Neural crest cell (in vitro differentiated cells): ENCODE measurements around the gene DCAF11. TPM values are rescaled to one million over a fixed set of nuclear protein-coding genes. Genes with fewer than 3 reads are reported as not detected.
A peak's percentile ranks its signal among the peaks of the same experiment; 100 is the strongest.

ENCODE experiments used
- DNase-seq: peaks from one replicate; pipeline ENCODE4 v3.0.0; 2021; ENCODE audit warnings: low read depth, mixed read lengths, low spot score
- H3K27ac Mint-ChIP-seq: one replicate; pipeline ENCODE4 v1.8.0; 2021; ENCODE audit warnings: mild to moderate bottlenecking, mixed read lengths; ENCODE audit not compliant: unreplicated experiment
- H3K27me3 Mint-ChIP-seq: 2 replicates; pipeline ENCODE4 v1.8.0; 2021; ENCODE audit warnings: low read depth, mild to moderate bottlenecking, mixed read lengths
- H3K36me3 Mint-ChIP-seq: 2 replicates; pipeline ENCODE4 v1.8.0; 2021; ENCODE audit warnings: low read depth, mild to moderate bottlenecking, mixed read lengths
- H3K4me1 Mint-ChIP-seq: 2 replicates; pipeline ENCODE4 v1.8.0; 2021; ENCODE audit warnings: mixed read lengths
- H3K4me3 Mint-ChIP-seq: one replicate; pipeline ENCODE4 v1.8.0; 2021; ENCODE audit warnings: mild to moderate bottlenecking, mixed read lengths
- H3K9me3 Mint-ChIP-seq: 2 replicates; pipeline ENCODE4 v1.8.0; 2021; ENCODE audit warnings: mixed read lengths
- total RNA-seq: library from RNA; stranded (reverse); gene quantifications from 2 replicates; pipeline ENCODE4 v1.2.1, GENCODE V29; 2021
- TF ChIP-seq, protein P1 (sequence below): fragments of 200-600 bp; sonication (generic); conservative IDR thresholded peaks from 2 replicates; pipeline ENCODE4 v1.5.0; 2021; ENCODE audit warnings: antibody characterized with exemption, mild to moderate bottlenecking

The DCAF11 gene
- total RNA-seq, 1 donor from 2014 or later = 53.9 TPM

DNA sequence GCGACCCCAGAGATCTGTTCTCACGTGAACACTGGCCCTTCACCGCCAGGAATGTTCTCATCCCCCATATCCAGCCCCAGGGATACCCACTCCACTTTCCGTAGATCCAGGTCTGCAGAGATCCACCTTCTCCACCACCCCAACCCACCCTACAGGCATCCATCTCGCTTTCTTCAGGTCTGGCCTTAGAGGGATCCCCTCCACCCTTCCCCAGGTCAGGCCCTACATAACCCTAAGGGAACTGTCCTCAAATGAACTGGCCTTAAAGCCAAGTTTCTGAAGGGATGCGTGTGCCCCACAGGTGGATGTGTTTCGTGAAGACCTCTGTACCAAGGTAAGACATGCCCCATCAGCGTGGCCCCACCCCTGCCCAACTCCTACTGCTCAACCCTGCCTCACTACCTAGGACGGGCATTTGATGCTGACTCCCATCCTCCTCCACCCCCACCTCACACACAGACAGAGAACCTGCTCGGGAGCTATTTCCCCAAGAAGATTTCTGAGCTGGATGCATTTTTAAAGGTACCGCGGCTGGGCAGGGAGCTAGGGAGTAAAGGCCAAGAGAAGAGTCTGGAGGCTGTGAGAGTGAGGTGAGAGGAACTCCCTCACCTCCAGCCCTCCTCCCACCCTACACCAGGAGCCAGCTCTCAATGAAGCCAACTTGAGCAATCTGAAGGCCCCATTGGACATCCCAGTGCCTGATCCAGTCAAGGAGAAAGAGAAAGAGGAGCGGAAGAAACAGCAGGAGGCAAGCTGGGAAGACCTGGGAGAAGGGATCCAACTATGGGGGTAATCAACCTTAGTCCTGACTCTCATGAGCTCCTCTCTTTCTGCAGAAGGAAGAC lies 22.3 kb downstream of the DCAF11 start:
- no peak for DNase-seq
- Mint-ChIP-seq H3K9me3 (no peaks in the 10 kb centered on the region), H3K27me3 (no peaks in the 10 kb centered on the region), H3K27ac (no peak overlapping the region), H3K4me3 (peak overlapping the region; percentile 89), H3K36me3 (peaks cover 9% of the 10 kb centered on the region), H3K4me1 (peaks cover 47% of the 10 kb centered on the region)
- TF ChIP-seq, protein P1, sequence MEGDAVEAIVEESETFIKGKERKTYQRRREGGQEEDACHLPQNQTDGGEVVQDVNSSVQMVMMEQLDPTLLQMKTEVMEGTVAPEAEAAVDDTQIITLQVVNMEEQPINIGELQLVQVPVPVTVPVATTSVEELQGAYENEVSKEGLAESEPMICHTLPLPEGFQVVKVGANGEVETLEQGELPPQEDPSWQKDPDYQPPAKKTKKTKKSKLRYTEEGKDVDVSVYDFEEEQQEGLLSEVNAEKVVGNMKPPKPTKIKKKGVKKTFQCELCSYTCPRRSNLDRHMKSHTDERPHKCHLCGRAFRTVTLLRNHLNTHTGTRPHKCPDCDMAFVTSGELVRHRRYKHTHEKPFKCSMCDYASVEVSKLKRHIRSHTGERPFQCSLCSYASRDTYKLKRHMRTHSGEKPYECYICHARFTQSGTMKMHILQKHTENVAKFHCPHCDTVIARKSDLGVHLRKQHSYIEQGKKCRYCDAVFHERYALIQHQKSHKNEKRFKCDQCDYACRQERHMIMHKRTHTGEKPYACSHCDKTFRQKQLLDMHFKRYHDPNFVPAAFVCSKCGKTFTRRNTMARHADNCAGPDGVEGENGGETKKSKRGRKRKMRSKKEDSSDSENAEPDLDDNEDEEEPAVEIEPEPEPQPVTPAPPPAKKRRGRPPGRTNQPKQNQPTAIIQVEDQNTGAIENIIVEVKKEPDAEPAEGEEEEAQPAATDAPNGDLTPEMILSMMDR = no peak

DNA sequence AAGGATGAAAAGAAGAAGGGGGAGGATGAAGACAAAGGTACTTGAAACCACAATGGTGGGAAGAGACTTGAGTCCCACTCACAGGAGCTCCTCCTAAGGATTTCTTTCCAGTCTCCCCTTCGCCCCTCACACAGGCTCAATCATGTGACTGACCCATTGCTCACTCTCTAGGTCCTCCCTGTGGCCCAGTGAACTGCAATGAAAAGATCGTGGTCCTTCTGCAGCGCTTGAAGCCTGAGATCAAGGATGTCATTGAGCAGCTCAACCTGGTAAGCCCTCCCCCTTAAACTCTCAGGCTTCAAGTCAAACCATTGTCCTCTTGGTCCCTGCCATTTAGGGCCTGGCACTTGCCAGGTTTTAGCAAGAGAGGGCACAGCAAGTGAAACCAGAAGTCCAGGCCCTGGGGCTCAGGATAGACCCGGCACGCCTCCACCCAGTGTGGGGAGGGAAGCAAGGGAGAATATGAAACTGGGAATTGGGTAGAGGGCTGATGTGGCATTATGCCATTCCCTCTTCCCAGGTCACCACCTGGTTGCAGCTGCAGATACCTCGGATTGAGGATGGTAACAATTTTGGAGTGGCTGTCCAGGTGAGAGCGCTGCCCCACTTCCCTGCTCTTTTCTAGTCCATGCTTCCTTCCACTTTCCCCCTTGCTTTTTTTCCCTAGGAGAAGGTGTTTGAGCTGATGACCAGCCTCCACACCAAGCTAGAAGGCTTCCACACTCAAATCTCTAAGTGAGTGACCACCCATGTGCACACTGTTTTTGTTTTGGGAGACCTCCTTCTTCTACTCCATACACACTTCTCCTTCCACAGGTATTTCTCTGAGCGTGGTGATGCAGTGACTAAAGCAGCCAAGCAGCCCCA lies 23.2 kb downstream of the DCAF11 start:
- Mint-ChIP-seq H3K27me3 (no peaks in the 10 kb centered on the region), H3K27ac (peak overlapping the region; percentile 71), H3K4me3 (peak overlapping the region; percentile 89), H3K4me1 (peaks cover 48% of the 10 kb centered on the region), H3K36me3 (peaks cover 9% of the 10 kb centered on the region), H3K9me3 (no peaks in the 10 kb centered on the region)
- TF ChIP-seq, protein P1 = no peak
- DNase-seq = no peak

DNA sequence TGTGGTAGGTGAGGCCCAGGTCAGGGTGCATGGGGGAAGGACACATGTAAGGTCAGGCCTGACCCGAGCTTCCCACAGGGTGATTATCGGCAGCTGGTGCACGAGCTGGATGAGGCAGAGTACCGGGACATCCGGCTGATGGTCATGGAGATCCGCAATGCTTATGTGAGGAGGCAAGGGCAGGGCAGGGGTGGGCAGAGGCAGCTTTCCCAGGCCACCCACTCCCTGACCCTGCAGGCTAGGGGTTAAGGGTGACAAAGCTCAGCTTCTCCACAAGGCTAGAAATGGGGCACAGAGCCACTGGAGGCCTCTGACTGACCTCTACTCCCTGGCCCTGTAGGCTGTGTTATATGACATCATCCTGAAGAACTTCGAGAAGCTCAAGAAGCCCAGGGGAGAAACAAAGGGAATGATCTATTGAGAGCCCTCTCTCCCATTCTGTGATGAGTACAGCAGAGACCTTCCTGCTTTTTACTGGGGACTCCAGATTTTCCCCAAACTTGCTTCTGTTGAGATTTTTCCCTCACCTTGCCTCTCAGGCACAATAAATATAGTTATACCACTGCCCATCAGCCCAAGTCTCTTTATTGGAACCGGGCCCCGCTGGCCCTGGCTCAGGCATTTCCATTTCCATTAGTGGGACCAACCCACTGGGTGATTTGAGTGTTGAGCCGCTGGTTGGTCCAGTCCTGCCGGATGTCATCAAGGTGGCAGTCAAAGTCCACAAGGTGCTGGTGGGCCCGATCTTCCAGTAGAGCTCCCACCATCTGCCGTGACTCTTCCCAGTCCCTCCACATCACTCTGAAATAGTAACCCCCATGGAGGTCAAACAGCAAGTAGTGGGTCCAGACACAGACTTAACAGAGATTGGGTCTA lies 24.1 kb downstream of the DCAF11 start:
- Mint-ChIP-seq H3K27ac (peak overlapping the region; percentile 71), H3K36me3 (peaks cover 9% of the 10 kb centered on the region), H3K27me3 (no peaks in the 10 kb centered on the region)

DNA sequence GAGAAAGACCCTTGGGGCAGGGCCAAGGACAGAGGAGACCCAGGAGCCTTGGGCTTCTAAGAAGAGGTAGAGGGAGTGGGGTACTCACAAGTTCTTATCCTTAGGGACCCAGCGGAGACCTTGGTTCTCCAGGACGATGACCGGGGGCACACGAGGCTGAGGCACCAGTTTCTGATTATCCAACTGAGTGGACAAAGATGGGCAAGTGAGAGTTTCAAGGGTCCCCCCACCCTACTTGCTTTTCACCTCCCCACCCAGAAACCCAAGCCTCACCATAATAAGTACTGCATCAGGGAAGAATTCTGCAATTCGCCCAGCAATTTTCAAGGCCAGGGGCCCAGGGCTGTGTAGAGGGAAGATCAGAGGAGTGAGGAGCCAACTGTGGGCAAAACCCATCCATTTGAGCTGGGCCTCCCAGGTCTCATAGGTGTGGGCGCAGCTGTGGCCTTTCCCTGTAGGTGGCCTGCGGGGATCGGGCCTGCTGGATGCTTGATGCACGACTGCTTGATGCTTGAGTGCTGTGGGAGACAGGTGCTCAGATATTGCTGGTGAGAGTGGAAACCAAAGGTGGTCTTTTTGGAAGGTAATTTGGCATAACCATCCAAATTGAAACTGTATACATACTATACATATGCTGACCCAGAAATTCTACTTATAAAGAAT lies 24.8 kb downstream of the DCAF11 start:
- Mint-ChIP-seq H3K4me1 (peaks cover 48% of the 10 kb centered on the region), H3K9me3 (no peaks in the 10 kb centered on the region), H3K27me3 (no peaks in the 10 kb centered on the region), H3K4me3 (peak overlapping the region; percentile 89), H3K27ac (no peak overlapping the region), H3K36me3 (peaks cover 9% of the 10 kb centered on the region)
- DNase-seq = no peak
- TF ChIP-seq, protein P1 = no peak

More for the DNA sequence above, 24.1 kb downstream of the DCAF11 start:
- Mint-ChIP-seq H3K4me1 (peaks cover 48% of the 10 kb centered on the region), H3K9me3 (no peaks in the 10 kb centered on the region), H3K4me3 (peak overlapping the region; percentile 89)
- TF ChIP-seq, protein P1 = no peak
- no peak for DNase-seq
